ENCODE results near the gene FAAP20.

- TF ChIP-seq CTCF (IDR thresholded peaks at IDR 0.05) = no peak
- no peak for TF ChIP-seq POLR2A (IDR thresholded peaks at IDR 0.05)
- TF ChIP-seq EP300 (IDR thresholded peaks at IDR 0.05) = no peak
- TF ChIP-seq POLR2AphosphoS5 (IDR thresholded peaks at IDR 0.05) = no peak
Measured at GRCh38 chr1:2154022-2154421, 40.5 kb downstream of the FAAP20 start.

Data from sigmoid colon (tissue), 4 donors.